Limb (tissue), 2 donors: ENCODE results near the gene OR7C2.
"Not testable (repeated sequence)": the region's sequence is repeated elsewhere in the genome, so short reads cannot be mapped to it uniquely, and the experiment has no call there.

Experiments
- DNase-seq, 2 donors: peaks; one replicate each; pipeline ENCODE4 v3.0.0-alpha.2; 2016; ENCODE audit errors: extremely low spot score in 2 of 2

Gene OR7C2

GRCh38 chr19:14941189-14941588 lies at the start of gene OR7C2:
Gene OR7C2, plus strand, starts transcription at chr19:14941489. Its CDS starts 0 bp downstream, at chr19:14941489.
- no peak for DNase-seq

- no peak for DNase-seq
Observed at GRCh38 chr19:14901675-14902260, 39.5 kb upstream of the OR7C2 start.

GRCh38 chr19:14906711-14907110 lies 34.6 kb upstream of the OR7C2 start:
- DNase-seq: no peak

- no peak for DNase-seq
Observed at GRCh38 chr19:14915116-14915515, 26.2 kb upstream of the OR7C2 start.

GRCh38 chr19:14916848-14917247 lies 24.4 kb upstream of the OR7C2 start:
- DNase-seq: no peak

- DNase-seq: no peak
Observed at GRCh38 chr19:14933506-14933905, 7.8 kb upstream of the OR7C2 start.

- no peak for DNase-seq
Observed at GRCh38 chr19:14940266-14940665, 1.0 kb upstream of the OR7C2 start.

GRCh38 chr19:14943601-14944000 lies 2.3 kb downstream of the OR7C2 start:
- DNase-seq: no peak

- DNase-seq: no peak
Observed at GRCh38 chr19:14944456-14944855, 3.2 kb downstream of the OR7C2 start.

GRCh38 chr19:14949413-14949812 lies 8.1 kb downstream of the OR7C2 start:
- not testable (repeated sequence) for DNase-seq

GRCh38 chr19:14949876-14950275 lies 8.6 kb downstream of the OR7C2 start:
- DNase-seq: no peak

GRCh38 chr19:14950421-14950820 lies 9.1 kb downstream of the OR7C2 start:
- DNase-seq: no peak

GRCh38 chr19:14952767-14953166 lies 11.5 kb downstream of the OR7C2 start:
- DNase-seq: no peak

GRCh38 chr19:14954071-14954655 lies 12.9 kb downstream of the OR7C2 start:
- no peak for DNase-seq

- DNase-seq: no peak
Observed at GRCh38 chr19:14957464-14957863, 16.2 kb downstream of the OR7C2 start.

GRCh38 chr19:14959263-14959662 lies 18.0 kb downstream of the OR7C2 start:
- DNase-seq: no peak

- no peak for DNase-seq
Observed at GRCh38 chr19:14961956-14962685, 20.8 kb downstream of the OR7C2 start.

GRCh38 chr19:14968247-14968646 lies 27.0 kb downstream of the OR7C2 start:
- no peak for DNase-seq

- no peak for DNase-seq
Observed at GRCh38 chr19:14971474-14971873, 30.2 kb downstream of the OR7C2 start.

- DNase-seq: no peak
Observed at GRCh38 chr19:14972676-14973075, 31.4 kb downstream of the OR7C2 start.

GRCh38 chr19:14974488-14974887 lies 33.2 kb downstream of the OR7C2 start:
- DNase-seq: no peak

GRCh38 chr19:14977128-14977527 lies 35.8 kb downstream of the OR7C2 start:
- DNase-seq: no peak
